Inflammatory macrophage treated with lipopolysaccharide for 1 hour (primary cell): ENCODE measurements around the gene HOXC13.

Source experiments
- DNase-seq, 2 donors: peaks; one replicate each; pipeline ENCODE4 v3.0.0-alpha.2; 2020 to 2022

HOXC13 gene, protein sequence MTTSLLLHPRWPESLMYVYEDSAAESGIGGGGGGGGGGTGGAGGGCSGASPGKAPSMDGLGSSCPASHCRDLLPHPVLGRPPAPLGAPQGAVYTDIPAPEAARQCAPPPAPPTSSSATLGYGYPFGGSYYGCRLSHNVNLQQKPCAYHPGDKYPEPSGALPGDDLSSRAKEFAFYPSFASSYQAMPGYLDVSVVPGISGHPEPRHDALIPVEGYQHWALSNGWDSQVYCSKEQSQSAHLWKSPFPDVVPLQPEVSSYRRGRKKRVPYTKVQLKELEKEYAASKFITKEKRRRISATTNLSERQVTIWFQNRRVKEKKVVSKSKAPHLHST

GRCh38 chr12:53938326-53939140 is at the start of gene HOXC13:
HOXC13 (plus strand) TSS chr12:53938831; CDS start chr12:53938907, 76 bp downstream.
- DNase-seq = no peak

DNA sequence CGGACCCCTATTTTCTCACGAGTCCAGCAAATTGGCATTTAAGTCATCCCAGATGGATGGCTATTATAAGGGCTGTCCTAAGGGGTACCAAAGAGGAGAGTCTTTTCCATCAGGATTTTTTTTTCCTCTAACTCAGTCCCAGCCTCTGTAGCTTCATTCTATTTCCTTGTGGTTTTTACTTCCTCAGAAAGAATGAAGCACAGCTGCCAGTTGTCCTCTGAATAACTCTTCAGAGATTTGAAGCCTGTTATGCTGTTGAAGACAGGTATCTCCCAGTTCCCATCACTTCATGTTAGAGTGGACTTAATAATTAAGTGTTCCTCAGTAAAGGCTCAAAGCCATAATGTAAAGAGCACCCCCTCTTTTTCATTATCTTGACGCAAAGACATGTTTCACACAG is 48.5 kb upstream of the HOXC13 start:
- DNase-seq = no peak

DNA sequence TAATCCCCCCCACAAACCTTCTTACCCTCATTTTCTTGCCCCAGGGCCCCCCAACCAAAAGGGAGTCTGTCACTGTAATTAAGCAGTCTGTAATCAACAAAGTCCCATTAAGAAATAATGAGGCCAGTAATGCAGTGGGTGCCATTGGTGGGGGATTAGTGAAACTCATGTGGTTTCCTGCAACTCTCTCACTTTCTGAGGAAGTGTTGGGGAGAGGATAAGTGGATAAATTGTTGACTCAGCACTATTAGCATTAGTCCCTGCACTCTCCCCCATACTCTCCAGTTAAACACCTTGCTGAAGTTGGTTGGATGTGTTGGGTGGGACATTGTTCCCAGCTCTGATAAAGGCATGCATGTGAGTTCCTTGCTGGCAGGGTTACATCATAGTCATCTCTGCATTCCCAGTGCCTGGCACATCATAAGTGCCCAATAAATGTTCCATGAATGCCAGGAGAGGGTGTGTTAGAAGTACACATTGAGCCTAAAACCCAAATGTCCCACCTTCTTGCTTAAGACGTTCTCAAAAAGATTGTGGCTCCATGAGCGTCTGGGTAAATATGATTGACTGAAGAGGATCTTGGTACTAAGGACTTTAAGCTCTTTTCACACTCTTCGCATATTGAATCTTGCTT is 45.8 kb upstream of the HOXC13 start:
- no peak for DNase-seq

- no peak for DNase-seq
Observed at GRCh38 chr12:53899230-53899629, 39.4 kb upstream of the HOXC13 start.

DNA sequence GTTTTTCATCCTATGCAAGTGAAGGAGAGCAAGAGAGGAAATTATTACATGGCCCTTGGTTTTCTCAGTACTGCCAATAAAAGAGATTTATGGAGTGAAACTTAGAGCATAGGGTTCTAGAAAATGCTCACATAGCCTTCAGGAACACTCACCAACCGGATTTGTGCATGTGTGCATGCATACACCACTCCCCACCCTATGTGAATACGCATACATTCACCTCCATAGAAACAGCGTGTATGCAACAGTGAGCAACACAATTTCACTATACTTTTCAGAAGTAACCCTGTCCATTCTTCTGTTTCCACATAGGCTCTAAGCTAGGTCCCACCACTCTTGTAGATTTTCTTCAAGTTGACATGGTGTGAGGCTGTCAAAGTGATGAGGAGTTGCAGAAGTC is 31.5 kb upstream of the HOXC13 start:
- no peak for DNase-seq

DNA sequence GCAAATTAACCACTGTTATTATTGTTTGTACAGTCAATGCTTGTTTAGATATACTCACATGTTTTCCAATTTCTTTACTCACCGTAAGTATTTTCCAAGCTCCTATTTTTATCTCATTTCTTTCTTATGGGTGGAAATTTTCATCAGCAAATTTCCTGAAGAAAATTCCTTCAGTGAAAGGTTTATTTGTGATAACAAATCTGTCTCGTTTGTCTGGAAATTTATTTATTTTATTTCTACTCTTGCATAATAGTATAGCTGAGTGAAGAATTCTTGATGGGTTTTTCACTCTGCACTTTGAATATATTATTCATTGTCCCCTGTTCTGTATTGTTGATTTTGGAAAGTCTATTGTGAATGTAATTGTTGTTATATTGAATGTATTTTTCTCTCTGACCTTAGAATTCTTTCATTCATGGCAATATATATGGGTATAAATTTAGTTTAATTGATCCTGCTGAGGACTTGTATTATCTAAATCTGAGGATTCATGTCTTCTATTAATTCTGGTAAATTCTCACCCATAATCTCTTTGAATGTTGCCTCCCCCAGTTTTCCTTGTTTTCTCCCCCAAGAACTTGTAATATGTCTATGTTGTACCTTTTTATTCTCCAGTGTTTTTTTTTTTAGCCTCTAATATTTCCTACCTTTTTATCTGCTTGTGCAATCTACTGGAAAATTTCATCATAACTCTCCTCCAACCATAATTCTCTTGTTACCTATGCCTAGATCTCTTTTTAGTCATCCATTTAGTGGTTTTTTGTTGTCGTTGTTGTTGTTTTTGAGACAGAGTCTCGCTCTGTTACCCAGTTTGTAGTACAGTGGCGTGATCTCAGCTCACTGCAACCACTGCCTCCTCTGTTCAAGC is 21.6 kb upstream of the HOXC13 start:
- DNase-seq = no peak

DNA sequence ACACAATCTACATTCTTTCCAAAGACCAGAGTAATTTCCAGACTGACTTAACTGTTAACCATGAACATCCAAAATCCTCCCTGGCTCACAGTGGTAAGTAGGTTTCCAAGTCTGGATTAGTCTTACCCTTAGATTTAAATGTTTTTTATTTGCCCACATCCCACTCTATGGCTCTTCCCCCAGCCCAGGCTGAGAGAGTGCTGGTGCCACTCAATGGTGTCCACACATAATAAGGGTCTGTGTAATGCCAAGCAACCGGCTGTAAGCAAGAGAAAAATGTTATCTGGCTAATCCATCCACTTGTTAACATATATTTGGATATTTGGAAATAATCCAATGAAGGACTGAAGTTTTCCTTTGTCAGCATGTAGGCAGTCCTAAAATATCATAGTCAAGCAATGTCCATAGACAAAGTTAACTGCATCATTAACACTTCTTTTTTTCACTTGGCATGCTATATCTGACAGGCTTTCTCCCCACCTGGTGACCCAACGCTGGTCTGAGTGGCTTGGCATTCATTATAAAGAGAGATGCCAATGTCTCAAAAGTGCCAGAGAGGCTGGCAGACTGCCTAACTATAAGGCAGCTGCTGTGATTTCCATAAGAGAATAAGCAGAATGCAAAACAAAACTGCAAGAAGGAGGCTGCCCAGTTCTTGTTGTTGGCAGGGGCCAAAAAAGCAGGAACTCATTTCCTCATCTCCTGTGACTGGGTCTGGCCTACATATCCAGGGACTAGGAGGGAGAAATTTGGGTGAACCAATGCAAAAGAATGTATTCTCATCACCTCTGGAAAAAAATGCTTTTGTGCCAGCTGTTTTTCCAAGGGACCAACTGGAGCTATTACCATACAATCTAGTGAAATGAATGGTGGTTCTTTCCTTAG is 13.9 kb upstream of the HOXC13 start:
- no peak for DNase-seq

- DNase-seq = no peak
Observed at GRCh38 chr12:53927220-53928029, 11.2 kb upstream of the HOXC13 start.

DNA sequence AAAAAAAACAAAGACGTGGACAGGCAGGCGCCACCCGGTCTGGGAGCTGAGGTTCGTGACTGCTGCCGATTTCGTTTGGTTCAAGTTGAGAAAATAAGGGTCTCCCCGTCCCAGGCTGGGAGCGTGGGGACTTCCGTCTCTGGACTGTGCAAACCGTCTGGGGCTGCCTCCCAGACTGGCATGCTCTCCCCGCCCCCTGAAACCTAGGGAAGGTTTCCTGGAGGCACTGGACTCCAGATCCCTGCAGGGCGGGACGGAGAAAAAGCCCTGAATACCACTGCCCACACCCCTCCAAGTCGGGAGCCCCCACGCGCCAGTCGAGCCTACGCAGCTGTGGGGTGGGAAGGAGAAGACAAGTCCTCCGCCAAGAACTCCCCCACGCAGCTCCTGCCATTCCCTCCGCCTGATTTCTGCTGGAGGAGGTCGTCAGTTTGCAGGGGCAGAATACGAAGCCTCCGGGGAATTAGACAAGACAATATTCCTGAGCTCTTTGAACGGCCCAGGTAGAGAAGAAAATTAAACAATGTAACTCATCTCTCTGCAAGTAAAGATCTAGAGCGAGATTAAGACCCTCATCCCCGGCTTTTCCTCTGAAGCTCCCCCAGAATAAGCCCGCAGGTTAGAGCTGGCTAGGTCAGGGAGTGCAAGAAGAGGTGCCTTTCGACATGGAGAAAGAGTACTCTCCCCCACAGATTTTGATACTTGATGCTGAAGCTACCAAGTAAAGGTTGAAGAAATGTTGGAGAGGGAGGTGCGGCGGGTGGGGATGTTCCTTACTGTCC is 10.4 kb upstream of the HOXC13 start:
- DNase-seq = no peak

DNA sequence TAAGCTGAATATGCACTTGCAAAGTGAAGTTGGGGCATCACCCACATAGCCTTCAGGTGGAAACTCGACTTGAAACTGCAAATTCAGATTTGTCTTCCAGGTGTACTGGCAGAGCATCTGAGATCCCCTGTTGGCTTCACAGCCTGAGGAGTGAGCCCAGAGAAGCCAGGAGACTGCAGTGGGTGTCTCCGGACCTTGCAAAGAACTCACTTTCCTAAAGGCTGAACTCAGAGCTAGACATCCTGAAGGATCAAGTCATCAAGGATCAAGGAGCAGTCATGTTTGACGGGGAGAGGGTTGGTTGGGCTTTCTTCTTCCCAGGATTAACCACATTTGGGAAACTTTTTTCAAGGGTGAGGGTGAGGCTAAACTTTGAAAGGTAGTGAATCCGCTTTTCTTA is 9.1 kb upstream of the HOXC13 start:
- no peak for DNase-seq

GRCh38 chr12:53930591-53931255 is 7.9 kb upstream of the HOXC13 start:
- DNase-seq = no peak

DNA sequence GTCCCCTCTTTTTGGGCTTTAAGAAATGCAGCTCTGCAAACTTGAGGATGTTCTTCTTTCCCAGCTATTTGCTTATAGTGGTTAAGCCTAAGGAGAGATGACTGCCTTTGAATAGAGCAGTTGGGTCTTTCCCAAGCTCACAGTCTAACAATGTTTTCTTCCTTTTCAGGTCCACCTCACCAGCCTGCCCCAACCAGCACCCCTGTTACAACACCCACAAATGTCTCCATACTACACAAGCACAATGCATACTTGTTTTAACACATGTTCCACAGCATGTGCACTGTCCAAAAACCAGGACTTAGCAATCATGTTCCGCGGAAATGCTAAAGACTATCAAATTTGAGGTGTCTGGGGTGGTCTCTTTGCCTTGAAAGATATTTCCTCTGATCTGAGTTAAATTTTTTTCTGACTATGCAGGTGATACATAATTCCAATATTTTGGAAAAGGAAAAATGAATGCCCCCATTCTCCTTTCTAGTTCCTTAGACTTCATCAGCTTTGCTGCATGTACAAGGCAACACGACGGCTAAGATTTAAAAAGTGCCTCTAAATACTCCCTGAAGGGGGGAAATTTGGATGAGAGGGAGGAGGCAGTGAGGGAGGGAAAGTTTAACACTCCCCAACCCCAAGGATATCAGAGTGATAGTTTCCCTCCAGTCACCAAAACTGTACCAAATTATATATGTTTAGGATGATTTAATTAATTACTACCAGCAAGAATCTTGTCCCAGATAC is 6.6 kb upstream of the HOXC13 start:
- DNase-seq = no peak

- no peak for DNase-seq
Observed at GRCh38 chr12:53932915-53933314, 5.7 kb upstream of the HOXC13 start.

- DNase-seq = no peak
Observed at GRCh38 chr12:53935383-53936341, 3.0 kb upstream of the HOXC13 start.

DNA sequence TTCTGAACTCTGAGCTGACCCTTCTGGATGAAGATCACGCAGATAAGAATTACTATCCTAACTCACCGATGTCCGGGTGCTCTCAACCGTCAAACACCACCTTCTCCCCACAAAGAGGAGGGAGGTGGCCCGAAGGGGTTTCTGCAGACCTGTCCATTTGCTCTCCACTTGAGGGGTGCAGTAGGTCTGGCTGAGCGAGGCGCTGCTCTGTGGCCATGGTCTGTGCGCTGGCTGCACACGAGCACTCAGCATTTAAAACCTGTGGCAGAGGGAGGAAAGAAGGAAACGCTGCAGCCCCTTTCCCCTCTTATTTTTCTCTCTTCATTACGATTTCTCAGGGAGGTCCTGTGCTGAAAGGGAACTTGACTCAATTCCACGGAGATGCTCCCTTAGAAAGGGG is 1.5 kb upstream of the HOXC13 start:
- no peak for DNase-seq

DNA sequence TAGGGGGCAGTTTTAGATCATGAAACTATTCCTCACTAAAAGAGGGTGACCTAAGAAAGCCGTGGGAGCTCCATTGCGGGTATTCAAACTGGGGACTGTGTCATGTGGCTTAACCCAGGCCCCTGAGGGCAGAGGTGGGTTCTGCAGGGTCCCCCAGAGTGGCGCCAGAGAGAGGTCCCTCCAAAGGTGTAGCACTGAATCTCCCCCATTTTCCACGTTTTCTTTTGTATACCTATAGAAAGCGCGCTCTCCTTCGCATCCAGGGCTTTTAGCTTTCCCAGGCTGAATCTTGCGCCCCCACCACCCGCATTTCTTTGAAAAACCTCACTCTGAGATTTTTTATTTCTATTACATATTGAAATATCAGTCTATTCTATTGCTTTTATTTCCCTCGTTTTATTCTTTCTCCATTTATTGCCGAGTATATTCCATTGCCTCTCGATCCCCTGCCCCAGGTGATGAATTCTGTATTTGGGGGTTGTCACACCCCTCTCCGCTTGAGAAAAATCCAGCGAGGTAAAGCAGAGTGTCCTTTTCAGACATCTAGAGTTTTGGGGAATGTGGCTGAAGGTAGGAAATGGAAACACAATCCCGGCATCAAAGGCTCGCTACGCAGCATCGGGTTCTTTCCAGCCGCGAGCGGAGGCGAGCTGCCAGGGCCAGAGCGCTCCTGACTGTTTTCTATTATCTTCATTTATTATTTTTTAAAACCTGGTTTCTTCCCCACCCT is 870 bp upstream of the HOXC13 start:
- DNase-seq = no peak
